Effector memory CD8-positive, alpha-beta T cell (primary cell): ENCODE measurements around the gene SPOUT1.
A peak's percentile ranks its signal among the peaks of the same experiment; 100 is the strongest.

Experiments
- ATAC-seq: fragments of 150-1000 bp; cut with Tn5 transposase; replicated peaks from 2 replicates; pipeline ENCODE4 v1.10.0; 2021; ENCODE audit warnings: mild to moderate bottlenecking, moderate library complexity
- DNase-seq, 3 experiments: peaks; one replicate each; pipeline ENCODE4 v3.0.0; 2021
- H3K27ac Mint-ChIP-seq, 2 donors: one replicate each; pipeline ENCODE4 v1.8.0; 2022; ENCODE audit warnings: mild to moderate bottlenecking in 2 of 2, mixed read lengths in 2 of 2, moderate library complexity in 2 of 2
- H3K27me3 Mint-ChIP-seq, 2 donors: one replicate each; pipeline ENCODE4 v1.8.0; 2022; ENCODE audit warnings: mixed read lengths in 2 of 2
- H3K36me3 Mint-ChIP-seq: one replicate; pipeline ENCODE4 v1.8.0; 2022; ENCODE audit warnings: mild to moderate bottlenecking, moderate library complexity, mixed read lengths; ENCODE audit not compliant: insufficient read depth
- H3K4me1 Mint-ChIP-seq, 2 donors: one replicate each; pipeline ENCODE4 v1.8.0; 2022; ENCODE audit warnings: low read depth in 2 of 2, mixed read lengths in 2 of 2
- H3K4me3 Mint-ChIP-seq, 2 donors: one replicate each; pipeline ENCODE4 v1.8.0; 2022; ENCODE audit warnings: mild to moderate bottlenecking in 2 of 2, mixed read lengths in 2 of 2, moderate library complexity in 2 of 2
- H3K9me3 Mint-ChIP-seq, 2 donors: one replicate each; pipeline ENCODE4 v1.8.0; 2022; ENCODE audit warnings: mixed read lengths in 2 of 2

SPOUT1 gene

GRCh38 chr9:128770286-128771030 lies 59.1 kb downstream of the SPOUT1 start:
- DNase-seq = no peak
- peaks cover 0 to 4% of the 10 kb centered on the region in 2 donors for H3K9me3 Mint-ChIP-seq
- no peak for ATAC-seq
- peaks cover 24% of the 10 kb centered on the region for H3K36me3 Mint-ChIP-seq
- peak overlapping the region; percentile 91 to 97 for H3K4me3 Mint-ChIP-seq
- no peaks in the 10 kb centered on the region for H3K27me3 Mint-ChIP-seq
- H3K27ac Mint-ChIP-seq = peak overlapping the region; percentile 95 to 99
- H3K4me1 Mint-ChIP-seq = peaks cover 24 to 32% of the 10 kb centered on the region in 2 donors
